IgD-negative memory B cell (primary cell): ENCODE results near the gene FAM20C. TPM values are rescaled to one million over a fixed set of nuclear protein-coding genes. Genes with fewer than 3 reads are reported as not detected.

Experiments used
- H3K27ac Mint-ChIP-seq, 3 donors: one replicate each; pipeline ENCODE4 v1.8.0; 2020 to 2022; ENCODE audit warnings: mild to moderate bottlenecking in 3 of 3, mixed read lengths in 3 of 3, moderate library complexity in 1 of 3
- H3K27me3 Mint-ChIP-seq: one replicate; pipeline ENCODE4 v1.8.0; 2021; ENCODE audit warnings: mixed read lengths
- H3K36me3 Mint-ChIP-seq: one replicate; pipeline ENCODE4 v1.8.0; 2020; ENCODE audit warnings: mild to moderate bottlenecking, mixed read lengths
- H3K4me1 Mint-ChIP-seq, 3 donors: one replicate each; pipeline ENCODE4 v1.8.0; 2020 to 2022; ENCODE audit warnings: mixed read lengths in 3 of 3, mild to moderate bottlenecking in 1 of 3
- H3K4me3 Mint-ChIP-seq, 4 donors: one replicate each; pipeline ENCODE4 v1.8.0; 2020 to 2022; ENCODE audit warnings: mild to moderate bottlenecking in 4 of 4, mixed read lengths in 4 of 4, moderate library complexity in 3 of 4
- H3K9me3 Mint-ChIP-seq, 3 donors: one replicate each; pipeline ENCODE4 v1.8.0; 2020 to 2021; ENCODE audit warnings: mixed read lengths in 3 of 3, mild to moderate bottlenecking in 1 of 3
- polyA plus RNA-seq: library from polyadenylated mRNA; unstranded; fragments of 300-500 nt; fragmentation: Illumina TruSeq; gene quantifications from one replicate; pipeline ENCODE4 v1.2.3, GENCODE V29; 2021

Gene FAM20C
- polyA plus RNA-seq, 1 donor from 2014 or later: not detected

- Mint-ChIP-seq H3K27me3 (peaks cover 2% of the 10 kb centered on the region), H3K36me3 (no peaks in the 10 kb centered on the region), H3K27ac (peak overlapping the region in 1 of 3 donors; percentile 23), H3K4me1 (peaks cover 1 to 8% (median 3%) of the 10 kb centered on the region in 3 donors), H3K9me3 (peaks cover 0 to 4% (median 2%) of the 10 kb centered on the region in 3 donors), H3K4me3 (no peak overlapping the region)
Measured at GRCh38 chr7:154096-154799, 38.1 kb upstream of the FAM20C start.

GRCh38 chr7:155469-155900, 36.9 kb upstream of the FAM20C start:
- Mint-ChIP-seq H3K27ac (no peak overlapping the region), H3K27me3 (peaks cover 2% of the 10 kb centered on the region), H3K4me1 (peaks cover 0 to 4% (median 0%) of the 10 kb centered on the region in 3 donors), H3K9me3 (peaks cover 0 to 2% (median 0%) of the 10 kb centered on the region in 3 donors), H3K36me3 (no peaks in the 10 kb centered on the region), H3K4me3 (peak overlapping the region in 1 of 4 donors; percentile 50)

GRCh38 chr7:156111-157007, 36.0 kb upstream of the FAM20C start:
- H3K27me3 Mint-ChIP-seq: peaks cover 2% of the 10 kb centered on the region
- H3K4me3 Mint-ChIP-seq: no peak overlapping the region
- no peak overlapping the region for H3K27ac Mint-ChIP-seq
- H3K9me3 Mint-ChIP-seq: no peaks in the 10 kb centered on the region
- no peaks in the 10 kb centered on the region for H3K36me3 Mint-ChIP-seq
- peaks cover 0 to 2% (median 0%) of the 10 kb centered on the region in 3 donors for H3K4me1 Mint-ChIP-seq

- Mint-ChIP-seq H3K4me1 (peaks cover 0 to 2% (median 0%) of the 10 kb centered on the region in 3 donors), H3K9me3 (no peaks in the 10 kb centered on the region), H3K27ac (no peak overlapping the region), H3K4me3 (no peak overlapping the region), H3K36me3 (no peaks in the 10 kb centered on the region), H3K27me3 (peaks cover 2% of the 10 kb centered on the region)
Measured at GRCh38 chr7:157008-157310, 35.4 kb upstream of the FAM20C start.

GRCh38 chr7:157771-158625, 34.4 kb upstream of the FAM20C start:
- H3K27me3 Mint-ChIP-seq: peaks cover 2% of the 10 kb centered on the region
- no peaks in the 10 kb centered on the region for H3K9me3 Mint-ChIP-seq
- H3K27ac Mint-ChIP-seq: no peak overlapping the region
- H3K4me1 Mint-ChIP-seq: peaks cover 0 to 2% (median 0%) of the 10 kb centered on the region in 3 donors
- H3K36me3 Mint-ChIP-seq: no peaks in the 10 kb centered on the region
- no peak overlapping the region for H3K4me3 Mint-ChIP-seq

- H3K4me1 Mint-ChIP-seq: peaks cover 0 to 2% (median 0%) of the 10 kb centered on the region in 3 donors
- H3K36me3 Mint-ChIP-seq: no peaks in the 10 kb centered on the region
- no peaks in the 10 kb centered on the region for H3K9me3 Mint-ChIP-seq
- H3K27me3 Mint-ChIP-seq: peaks cover 2% of the 10 kb centered on the region
- peak overlapping the region in 1 of 3 donors; percentile 35 for H3K27ac Mint-ChIP-seq
- H3K4me3 Mint-ChIP-seq: no peak overlapping the region
Measured at GRCh38 chr7:158771-159170, 33.6 kb upstream of the FAM20C start.

GRCh38 chr7:159370-160270, 32.8 kb upstream of the FAM20C start:
- no peak overlapping the region for H3K4me3 Mint-ChIP-seq
- peak overlapping the region in 1 of 3 donors; percentile 35 for H3K27ac Mint-ChIP-seq
- H3K27me3 Mint-ChIP-seq: peaks cover 2% of the 10 kb centered on the region
- H3K9me3 Mint-ChIP-seq: no peaks in the 10 kb centered on the region
- peaks cover 0 to 2% (median 0%) of the 10 kb centered on the region in 3 donors for H3K4me1 Mint-ChIP-seq
- no peaks in the 10 kb centered on the region for H3K36me3 Mint-ChIP-seq

GRCh38 chr7:160958-161725, 31.2 kb upstream of the FAM20C start:
- H3K9me3 Mint-ChIP-seq: no peaks in the 10 kb centered on the region

GRCh38 chr7:162632-163297, 29.6 kb upstream of the FAM20C start:
- no peaks in the 10 kb centered on the region for H3K4me1 Mint-ChIP-seq
- H3K9me3 Mint-ChIP-seq: no peaks in the 10 kb centered on the region
- H3K4me3 Mint-ChIP-seq: no peak overlapping the region
- peaks cover 8% of the 10 kb centered on the region for H3K27me3 Mint-ChIP-seq
- no peaks in the 10 kb centered on the region for H3K36me3 Mint-ChIP-seq
- H3K27ac Mint-ChIP-seq: no peak overlapping the region

More at GRCh38 chr7:160958-161725, 31.2 kb upstream of the FAM20C start:
- Mint-ChIP-seq H3K27me3 (peaks cover 2% of the 10 kb centered on the region), H3K36me3 (no peaks in the 10 kb centered on the region), H3K4me1 (no peaks in the 10 kb centered on the region), H3K27ac (no peak overlapping the region), H3K4me3 (no peak overlapping the region)

- Mint-ChIP-seq H3K4me1 (no peaks in the 10 kb centered on the region), H3K9me3 (no peaks in the 10 kb centered on the region), H3K27me3 (peaks cover 10% of the 10 kb centered on the region), H3K4me3 (no peak overlapping the region), H3K27ac (no peak overlapping the region), H3K36me3 (no peaks in the 10 kb centered on the region)
Measured at GRCh38 chr7:163298-163695, 29.1 kb upstream of the FAM20C start.

- H3K27me3 Mint-ChIP-seq: peaks cover 10% of the 10 kb centered on the region
- H3K4me1 Mint-ChIP-seq: no peaks in the 10 kb centered on the region
- no peaks in the 10 kb centered on the region for H3K36me3 Mint-ChIP-seq
- H3K4me3 Mint-ChIP-seq: no peak overlapping the region
- H3K9me3 Mint-ChIP-seq: no peaks in the 10 kb centered on the region
- no peak overlapping the region for H3K27ac Mint-ChIP-seq
Measured at GRCh38 chr7:163971-164881, 28.1 kb upstream of the FAM20C start.

- Mint-ChIP-seq H3K9me3 (no peaks in the 10 kb centered on the region), H3K27ac (no peak overlapping the region), H3K4me3 (no peak overlapping the region), H3K4me1 (no peaks in the 10 kb centered on the region), H3K27me3 (peaks cover 14% of the 10 kb centered on the region), H3K36me3 (no peaks in the 10 kb centered on the region)
Measured at GRCh38 chr7:164882-165660, 27.3 kb upstream of the FAM20C start.
